MCF 10A (cell line): ENCODE results near the gene DDX46. TPM values are rescaled to one million over a fixed set of nuclear protein-coding genes. Genes with fewer than 3 reads are reported as not detected.

Experiments used
- total RNA-seq: library from RNA; stranded (reverse); gene quantifications from 2 replicates; pipeline ENCODE4 v1.2.3, GENCODE V29; 2022

DDX46 gene
- total RNA-seq, 1 experiment from 2014 or later: 77.0 TPM

Other genes starting within 250 kb of the DDX46 start
- gene JADE2, start 233.1 kb upstream of the DDX46 start, total RNA-seq: 104 and 138 TPM in 2 replicates
- gene SAR1B, start 126.0 kb upstream of the DDX46 start, total RNA-seq: 104 and 116 TPM in 2 replicates
- gene SEC24A, start 110.0 kb upstream of the DDX46 start, total RNA-seq: 39.1 and 41.4 TPM in 2 replicates
- 38.3 and 41.8 TPM in 2 replicates for gene CAMLG, start 20.2 kb upstream of the DDX46 start, total RNA-seq
- gene C5orf24, start 87.2 kb downstream of the DDX46 start, total RNA-seq: 61.4 and 66.0 TPM in 2 replicates
- 57.0 and 66.0 TPM in 2 replicates for gene TXNDC15, start 115.6 kb downstream of the DDX46 start, total RNA-seq
- 27.3 and 34.5 TPM in 2 replicates for gene PCBD2, start 146.4 kb downstream of the DDX46 start, total RNA-seq
- 0.91 and 1.9 TPM in 2 replicates for gene CATSPER3, start 209.1 kb downstream of the DDX46 start, total RNA-seq